Measurements from ENCODE around the gene HTR2A.

HTR2A gene

DNA sequence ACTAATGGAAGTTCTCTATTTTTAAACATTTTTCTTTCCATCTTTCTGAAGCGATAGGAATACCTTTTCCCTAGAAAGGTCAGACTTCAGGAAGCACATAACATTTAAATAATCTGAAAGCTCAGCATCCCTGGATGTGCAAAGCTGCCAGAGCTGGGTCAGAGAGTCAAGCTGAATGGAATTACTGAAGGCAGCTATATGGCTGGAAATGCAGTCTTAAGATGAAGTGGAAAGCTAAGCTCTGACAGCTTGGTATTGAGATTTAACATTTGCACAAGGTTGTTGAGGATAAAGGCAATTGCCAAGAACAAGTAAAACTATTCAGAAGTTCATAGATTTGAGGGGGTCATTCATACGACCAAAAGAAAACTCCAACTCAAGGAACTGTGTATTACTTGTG lies 28.8 kb downstream of the HTR2A start:
- no peak for DNase-seq (ENCODE audit: low read depth)

DNA sequence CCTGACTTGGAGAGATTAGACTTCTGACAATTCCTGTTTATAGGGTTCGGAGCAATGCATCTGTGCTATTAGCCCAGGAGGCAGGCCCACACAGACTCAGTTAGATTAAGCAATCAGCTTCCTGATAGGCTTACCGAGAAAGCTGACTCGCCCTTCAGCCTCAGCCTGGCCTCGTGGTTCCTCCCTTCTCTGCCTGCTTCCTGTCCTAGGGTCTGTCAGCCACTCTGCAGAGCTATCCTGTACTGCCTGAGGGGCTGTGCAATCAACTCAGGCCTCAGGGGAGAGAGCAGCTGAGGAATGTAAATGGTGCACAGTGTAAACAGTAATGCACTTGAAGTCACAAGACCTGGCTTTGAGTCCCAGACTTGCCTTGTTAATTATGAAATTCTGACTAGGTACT lies 30.7 kb downstream of the HTR2A start:
- no peak for DNase-seq (ENCODE audit: low read depth)

DNA sequence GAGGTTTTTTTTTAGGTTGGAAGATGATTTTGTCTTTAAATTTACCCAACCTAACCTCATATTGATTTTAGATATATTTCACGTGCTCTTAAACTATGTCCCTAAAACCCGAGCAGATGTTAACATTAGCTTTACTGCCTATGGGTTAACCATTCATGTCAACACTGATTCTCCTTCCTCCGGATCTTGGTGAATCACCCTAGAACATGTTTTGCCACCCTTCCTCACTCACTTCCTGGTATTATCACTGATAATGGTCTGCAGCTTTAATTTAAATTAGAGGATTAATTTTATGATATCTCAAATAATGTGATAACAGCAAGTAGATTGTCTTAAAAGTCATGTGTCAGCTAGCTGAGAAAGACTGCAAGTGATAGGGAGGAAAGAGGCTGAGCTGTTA lies 31.9 kb downstream of the HTR2A start:
- DNase-seq (ENCODE audit: low read depth): no peak

DNA sequence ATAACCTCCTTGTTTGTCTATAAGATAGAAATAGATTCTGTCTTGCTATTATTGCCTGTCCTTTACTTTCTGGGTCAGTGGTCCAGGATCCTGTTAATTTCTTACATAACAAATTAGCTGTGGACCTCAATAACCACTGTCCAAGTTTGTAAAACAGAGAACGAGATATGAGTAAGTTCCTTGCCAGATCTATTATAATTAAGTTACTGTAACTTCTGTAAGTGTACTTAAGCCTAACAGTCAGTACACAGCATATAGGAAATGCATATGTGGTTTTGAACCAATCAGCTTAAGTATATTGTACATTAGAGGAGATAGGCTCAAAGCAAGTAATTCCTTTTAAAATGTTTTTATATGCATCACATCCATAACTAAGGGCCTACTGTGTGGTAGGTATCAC lies 34.9 kb downstream of the HTR2A start:
- no peak for DNase-seq (ENCODE audit: low read depth)

DNA sequence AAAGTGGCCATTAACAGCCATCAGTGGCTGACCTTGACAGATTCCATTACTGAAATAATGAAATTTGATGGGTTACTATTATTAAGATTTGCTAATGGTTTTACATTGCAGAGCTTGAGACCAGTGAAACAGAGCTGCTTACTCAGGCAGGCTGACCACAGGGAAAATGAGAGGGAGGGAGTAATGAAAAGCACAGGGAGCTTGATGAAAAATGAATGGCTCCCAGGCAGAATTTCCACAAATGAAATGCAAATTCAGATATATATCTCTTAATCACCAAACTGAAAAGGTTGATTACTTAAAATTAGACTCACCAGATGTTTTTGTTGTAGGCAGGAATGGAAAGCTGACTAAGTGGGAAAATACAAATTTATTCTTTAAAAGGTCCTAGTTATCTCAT lies 36.1 kb downstream of the HTR2A start:
- no peak for DNase-seq (ENCODE audit: low read depth)

DNA sequence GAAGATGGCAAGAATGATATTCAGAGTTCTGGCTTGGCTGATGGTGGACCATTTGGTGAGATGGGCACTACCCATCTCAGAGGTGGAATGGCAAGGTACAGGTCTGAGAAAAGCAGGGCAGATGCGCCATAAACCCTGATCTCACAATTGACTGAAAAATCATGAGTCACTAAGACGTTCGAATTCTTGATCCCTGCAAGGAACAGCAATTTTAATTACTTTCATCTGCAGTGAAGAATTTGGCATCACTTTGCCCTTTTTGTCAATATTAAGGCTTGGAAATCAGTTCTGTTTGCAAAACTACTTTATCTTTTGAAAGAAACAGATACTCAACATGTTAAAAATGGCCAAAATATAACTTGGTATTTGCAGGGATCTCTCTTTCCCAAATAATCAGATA lies 38.1 kb downstream of the HTR2A start:
- no peak for DNase-seq (ENCODE audit: low read depth)

DNA sequence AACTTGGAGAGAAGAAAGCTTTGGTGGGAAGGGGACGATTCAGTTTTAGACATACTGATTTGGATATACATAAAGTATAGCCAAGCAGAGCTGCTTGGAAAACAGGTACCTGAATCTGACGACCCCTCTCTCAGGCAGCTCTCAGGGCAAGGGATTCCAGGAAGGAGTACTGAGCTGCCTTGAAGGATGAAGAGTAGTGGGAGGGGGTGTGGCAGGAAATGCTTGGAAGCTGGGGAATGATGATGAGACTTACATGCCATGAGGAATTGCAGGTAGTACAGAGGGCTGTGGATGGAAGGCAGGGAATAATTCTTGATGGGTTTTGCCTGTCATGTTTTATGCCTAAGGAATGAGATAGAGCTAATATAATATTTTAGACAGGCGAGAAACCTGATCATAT lies 38.7 kb downstream of the HTR2A start:
- DNase-seq (ENCODE audit: low read depth): no peak

DNA sequence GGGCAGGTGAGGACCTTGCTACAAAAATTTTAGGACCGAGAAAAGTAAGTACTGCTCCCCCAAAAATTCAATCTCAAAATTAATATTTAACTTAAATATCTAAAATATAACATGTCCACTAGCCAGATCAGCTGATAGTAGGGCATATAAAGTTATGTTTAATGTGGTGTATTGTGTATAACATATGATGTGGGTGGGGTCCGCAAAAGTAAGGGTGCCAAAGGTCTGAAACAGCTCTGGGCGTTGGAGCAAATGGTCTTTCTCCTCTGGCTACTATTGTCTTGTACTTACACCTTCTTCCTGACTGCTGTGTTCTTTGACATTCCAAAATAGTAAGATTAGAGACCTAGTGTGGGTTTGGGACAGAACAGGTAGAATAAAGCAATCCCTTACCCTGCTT lies 41.2 kb downstream of the HTR2A start:
- no peak for DNase-seq (ENCODE audit: low read depth)

DNA sequence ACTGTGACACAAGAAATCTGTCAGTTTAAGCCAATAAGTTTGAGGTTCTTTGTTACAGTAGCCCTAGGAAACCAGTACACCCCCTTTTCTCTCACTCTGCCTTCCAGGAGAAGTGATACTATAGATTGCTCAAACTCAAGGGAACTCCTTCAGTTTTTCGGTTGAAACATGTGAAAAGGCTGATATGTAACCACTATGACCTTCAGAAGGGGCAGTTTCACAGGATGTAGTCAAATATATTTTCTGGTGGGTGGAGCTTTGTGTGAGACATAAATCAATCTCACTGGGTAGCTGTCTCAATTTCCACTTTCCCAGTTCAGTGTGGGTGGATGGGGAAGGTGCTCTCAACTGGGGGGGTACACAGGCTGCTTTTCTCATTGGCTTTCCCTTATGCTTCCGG lies 41.7 kb downstream of the HTR2A start:
- no peak for DNase-seq (ENCODE audit: low read depth)

DNA sequence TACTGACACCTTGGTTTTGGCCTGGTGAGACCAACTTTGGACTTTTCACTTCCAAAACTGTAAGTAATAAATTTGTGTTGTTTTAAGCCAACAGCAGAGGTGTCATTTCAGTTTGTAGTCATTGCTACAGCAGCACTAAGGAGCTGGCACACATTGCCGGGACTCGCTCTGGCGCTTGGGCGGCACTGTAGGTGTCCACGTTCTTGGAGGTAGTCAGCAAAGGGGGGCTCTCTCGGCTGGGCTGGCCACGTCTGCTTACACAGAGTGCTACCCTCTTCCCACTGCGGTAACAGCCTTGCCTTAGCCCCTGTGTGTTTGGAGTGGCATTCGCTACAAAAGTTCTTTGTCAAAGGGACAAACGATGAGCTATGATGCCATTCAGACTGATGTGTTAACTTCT lies 44.7 kb downstream of the HTR2A start:
- no peak for DNase-seq (ENCODE audit: low read depth)

DNA sequence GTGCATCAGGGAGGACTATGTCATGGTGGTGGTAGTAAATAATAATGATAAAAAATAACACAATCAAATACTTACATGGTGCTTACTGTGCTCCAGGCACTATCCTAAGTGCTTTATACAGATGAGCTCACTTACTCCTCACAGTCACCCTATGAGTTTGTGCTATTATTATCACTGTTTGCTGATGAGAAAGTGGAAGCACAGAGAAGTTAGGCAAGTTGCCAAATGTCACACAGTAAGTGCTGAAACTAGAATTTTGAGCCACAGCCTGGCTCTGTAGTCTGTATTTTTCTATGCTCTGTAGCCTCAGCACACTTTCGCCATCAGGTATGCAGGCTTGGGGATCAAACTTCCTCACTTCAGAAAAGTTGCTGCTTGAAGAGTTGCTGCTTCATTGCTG lies 46.6 kb downstream of the HTR2A start:
- DNase-seq (ENCODE audit: low read depth): no peak

DNA sequence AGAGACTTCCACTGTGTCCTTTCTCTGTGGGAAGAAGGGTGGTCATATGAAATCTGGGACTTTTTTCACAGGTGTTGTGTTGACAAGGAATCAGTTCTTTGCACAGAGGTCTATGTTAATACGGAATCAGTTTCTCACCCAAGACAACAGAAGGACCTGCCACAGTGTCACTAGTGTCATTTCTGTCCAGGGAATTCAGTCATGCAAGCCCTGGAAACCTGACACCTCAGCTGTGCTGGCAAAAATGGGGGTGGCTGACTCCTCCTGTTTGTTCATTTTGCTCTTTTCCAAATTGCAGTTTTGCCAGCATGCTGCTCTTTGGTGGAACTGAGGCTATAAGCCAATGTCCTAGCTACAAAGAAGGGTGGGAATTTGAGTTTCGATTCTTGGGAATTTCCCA lies 50.1 kb downstream of the HTR2A start:
- DNase-seq (ENCODE audit: low read depth): no peak

DNA sequence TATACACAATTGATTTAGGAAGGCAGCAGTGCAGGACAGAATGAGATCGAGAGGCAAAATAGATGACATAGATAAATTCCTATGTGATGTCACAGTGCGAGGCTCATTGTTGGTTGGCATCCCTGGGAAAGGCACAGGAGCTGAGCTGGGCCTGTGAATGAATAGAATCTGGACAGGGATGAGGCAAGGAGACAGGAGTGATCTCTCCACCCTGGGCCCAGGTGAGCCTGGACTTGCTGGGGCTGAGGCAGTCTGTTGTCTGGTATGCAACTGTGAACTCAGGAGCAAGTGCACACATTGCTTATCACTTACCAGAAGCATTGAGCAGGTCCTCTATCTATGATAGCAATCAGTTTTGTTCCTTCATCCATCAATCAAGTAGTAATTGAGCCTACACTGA lies 51.7 kb downstream of the HTR2A start:
- DNase-seq (ENCODE audit: low read depth): no peak

DNA sequence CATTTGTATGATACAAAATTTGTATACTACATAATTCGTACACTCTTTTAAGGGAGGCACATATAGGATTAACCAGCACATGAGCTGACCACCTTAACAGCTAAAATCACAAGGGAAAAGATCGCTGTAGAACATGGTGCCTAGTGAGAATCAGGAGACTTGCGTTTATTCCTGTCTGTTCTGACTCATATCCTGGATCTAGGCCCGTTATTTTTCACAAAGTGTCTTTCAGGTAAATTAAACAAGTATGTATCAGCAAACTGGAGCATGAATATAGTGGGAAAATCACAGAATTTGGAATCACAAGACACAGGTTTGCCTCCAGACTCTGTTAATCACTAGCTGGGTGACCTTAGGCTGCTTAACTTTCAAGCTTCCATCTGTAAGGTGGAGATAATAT lies 52.4 kb downstream of the HTR2A start:
- DNase-seq (ENCODE audit: low read depth): no peak

DNA sequence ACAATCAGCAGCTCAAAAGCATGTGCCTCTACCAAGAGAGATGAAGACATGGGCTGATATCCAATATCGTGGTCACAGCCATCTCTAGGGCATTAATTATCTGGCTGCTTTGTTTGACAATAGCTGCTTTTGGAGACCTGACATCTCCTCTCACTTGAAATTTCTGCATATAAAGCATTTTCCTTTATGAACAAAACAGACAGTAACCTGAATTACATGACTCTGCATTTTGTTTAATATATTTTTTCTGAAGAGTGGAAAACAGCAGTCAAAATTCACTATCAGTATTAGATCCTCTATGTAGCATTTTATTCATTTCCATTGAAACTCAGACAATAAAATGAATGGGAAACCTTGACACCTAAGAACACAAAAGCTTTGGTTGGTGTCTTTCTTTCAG lies 57.5 kb downstream of the HTR2A start:
- DNase-seq (ENCODE audit: low read depth): no peak

DNA sequence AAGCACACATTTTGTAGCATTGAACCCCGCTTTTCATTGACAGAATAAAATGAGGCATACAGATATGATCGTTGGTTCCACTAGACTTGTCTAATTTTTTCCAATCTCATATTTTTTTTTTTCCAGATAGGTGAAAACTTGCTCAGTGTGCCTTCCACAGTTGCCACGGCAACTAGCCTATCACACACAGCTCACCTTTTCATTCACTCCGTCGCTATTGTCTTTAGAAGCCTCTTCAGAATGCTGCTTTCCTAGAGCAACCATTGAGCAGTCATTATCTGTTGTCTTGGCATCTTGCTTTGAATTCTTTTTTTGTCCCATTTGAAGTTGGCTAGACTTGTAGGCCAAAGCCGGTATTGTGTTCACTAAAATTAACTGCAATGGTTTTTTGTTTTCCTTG lies 62.2 kb downstream of the HTR2A start:
- no peak for DNase-seq (ENCODE audit: low read depth)

DNA sequence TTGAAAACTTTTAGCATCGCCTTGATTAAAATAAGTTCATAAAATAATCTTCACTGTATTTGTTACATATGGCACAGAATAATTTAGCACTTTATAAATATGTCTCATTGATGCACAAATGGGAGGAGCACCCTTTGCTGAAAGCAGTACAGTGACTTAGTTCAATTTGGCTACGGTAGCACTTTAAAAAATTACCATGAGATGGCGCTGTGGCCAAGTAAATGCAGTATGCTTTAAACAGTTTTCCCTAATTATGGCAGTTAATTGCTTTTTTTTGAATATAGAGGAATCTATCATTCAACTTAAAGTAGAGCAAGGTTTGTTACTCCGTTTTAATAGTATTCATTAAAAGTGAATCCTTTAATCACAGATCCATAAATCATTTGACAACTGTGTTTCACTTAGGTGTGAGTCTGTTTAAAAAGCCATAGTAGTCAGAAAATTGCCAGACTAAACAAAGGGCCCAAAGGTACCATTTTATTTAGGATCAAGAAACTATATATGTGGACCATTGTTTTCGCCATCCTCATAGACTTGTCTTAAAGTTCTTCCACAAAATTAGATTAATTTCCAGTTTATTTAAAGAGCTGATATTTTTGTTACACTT lies 65.2 kb downstream of the HTR2A start:
- DNase-seq (ENCODE audit: low read depth): no peak

DNA sequence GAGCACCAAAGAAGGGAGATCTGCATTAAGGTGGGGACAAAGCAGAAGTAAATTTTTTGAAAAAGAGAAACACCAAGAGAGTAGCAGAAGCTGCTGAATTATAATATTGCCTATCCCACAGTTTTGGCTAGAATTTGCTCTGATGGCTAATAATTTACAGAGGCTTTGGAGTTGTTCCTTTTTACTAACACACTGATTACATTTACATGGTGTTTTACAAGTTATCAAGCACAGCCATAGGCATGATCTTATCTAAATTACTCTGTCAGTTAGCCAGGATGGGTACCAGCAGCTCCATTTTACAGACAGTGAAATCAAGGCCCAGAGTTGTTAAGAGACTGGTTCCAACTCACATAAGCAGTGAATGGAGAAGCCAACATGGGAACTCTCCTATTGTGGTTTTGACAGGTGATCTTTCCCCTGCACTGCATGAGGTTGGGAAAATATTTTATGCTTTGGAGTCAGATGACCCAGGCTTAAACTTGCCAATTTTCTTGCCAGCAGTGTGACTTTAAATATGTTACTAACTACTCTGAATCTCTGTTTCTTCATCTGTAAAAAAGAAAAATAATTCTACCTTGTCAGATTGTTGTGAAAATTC lies 66.3 kb downstream of the HTR2A start:
- DNase-seq (ENCODE audit: low read depth): no peak

DNA sequence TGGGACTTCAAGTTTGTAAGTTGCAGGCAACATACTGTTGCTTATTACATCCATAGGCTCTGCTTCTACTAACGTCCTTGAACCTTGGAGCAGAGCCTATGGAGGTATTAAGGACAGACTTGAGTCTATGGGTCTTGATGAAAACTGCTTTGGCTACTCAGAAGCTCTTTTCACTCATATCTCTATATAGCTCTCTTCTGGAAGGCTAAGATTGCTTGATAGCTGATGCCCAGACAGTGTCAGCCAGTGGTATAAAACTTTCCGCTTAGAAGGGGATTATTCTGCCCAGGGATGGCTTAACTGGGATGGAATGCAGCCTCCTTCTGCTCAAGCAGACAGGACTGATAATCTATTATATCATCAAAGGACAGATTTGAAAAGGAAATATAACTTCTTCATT lies 74.3 kb downstream of the HTR2A start:
- no peak for DNase-seq (ENCODE audit: low read depth)

DNA sequence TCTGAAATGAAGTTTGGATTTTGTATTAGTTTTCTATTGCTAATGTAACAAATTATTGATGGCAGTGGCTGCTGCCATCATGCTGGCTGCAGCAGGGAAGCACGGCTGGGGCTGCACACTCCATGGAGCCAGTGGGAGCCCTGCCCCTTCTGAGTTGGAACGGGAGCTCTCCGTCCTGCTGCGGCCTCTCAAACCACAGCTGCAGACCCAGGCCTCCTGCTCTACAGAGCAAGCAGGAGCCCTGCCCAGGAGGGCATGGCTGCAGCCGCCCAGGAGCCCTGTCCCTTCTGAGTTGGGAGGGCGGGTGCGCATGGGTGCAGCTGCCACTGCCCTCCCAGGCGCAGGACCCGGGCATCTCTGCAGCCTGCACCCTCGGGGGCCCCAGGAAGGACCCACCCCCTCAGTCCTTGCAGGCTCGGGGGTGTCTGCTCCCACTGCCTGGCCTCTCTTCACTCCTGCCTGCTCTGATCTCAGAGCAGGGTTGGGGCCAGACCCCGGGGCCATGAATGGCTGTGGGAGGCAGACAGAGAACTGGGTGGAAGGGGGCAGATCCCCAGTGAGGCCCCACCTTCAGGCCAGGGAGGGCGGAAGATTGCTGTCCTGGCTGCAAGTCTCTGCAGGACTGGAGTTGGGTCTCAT lies 78.9 kb downstream of the HTR2A start:
- DNase-seq (ENCODE audit: low read depth): no peak

DNA sequence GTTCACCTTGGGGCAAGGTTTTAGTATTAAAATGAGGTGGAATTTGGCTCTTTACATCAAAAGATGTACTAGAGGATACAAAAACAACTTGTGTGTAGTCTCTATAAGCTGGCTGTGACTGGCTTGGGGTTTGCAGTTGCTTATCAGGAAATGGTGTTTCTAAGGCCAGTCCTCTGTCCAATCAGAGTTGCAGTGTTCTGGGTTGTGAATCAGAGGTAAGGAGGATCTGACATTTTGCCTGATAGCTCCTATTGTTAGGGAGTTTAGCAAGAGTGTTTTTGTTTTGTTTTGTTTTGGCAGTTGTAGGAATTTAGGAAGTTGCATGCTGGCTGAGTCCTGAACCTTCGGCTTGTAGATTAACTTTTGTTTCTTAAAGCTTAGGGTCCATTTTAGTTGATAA lies 79.8 kb downstream of the HTR2A start:
- DNase-seq (ENCODE audit: low read depth): no peak

DNA sequence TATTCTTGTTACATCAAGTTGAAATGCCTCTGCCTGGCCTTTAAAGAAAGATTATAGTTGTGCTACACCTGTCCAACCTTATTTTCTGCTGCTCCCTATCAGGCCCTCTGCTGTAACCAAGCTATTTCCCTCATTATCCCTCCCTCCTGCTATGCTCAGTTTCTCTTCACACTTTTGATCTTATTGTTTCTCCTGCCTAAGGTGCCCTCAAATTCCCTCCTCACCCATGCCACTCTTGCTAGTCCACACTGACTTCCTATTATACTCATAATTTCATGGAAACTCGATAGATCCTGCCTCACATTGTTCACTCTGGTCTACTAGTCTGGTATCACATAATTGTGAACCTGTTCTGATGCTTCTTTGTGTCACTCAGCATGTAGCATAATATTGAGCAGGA lies 80.5 kb downstream of the HTR2A start:
- DNase-seq (ENCODE audit: low read depth): no peak

DNA sequence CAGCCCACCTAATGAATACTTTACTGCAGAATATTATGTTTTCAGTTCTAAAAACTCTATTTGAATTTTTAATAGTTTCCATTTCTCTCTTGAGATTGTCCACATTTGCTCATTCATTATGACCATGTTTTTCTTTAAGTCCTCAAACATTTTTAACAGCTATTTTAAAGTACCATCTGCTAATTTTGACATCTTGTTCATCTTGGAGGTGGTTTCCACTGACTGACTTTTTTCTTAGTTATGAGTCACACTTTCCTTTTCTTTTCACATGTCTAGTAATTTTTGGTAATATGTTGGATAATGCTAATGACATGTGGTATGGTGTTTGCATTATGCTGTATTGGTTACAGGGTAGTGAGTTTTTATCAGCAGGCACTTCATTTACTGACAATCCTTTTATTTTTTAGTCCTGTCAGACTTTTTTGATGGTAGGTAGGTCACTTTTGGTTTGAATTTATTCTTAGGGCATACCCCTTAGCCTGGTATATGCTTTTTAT lies 84.5 kb downstream of the HTR2A start:
- DNase-seq (ENCODE audit: low read depth): no peak

DNA sequence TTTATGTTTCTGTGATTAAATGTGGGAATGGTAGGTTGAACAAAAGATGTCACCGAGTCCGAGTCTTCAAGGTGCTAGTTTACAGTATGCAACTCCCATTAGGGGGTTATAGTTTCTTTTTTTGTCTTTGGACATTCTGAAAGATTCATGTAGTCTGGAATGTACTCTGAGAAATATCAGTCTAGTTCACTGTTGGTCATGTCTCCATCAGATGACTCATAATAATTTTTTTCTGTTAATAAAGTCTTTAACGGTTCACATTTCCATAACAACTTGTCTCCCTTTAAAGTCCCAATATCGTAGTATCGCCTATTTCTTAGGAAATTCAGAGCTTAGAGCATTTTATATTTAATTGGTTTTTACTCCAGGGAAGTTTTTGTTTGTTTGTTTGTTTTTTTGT lies 86.4 kb downstream of the HTR2A start:
- DNase-seq (ENCODE audit: low read depth): no peak

Measured in activated gamma-delta T cell treated with anti-CD3 and anti-CD28 coated beads, Interleukin-2, amount 50 U/mL, for 16 hours (primary cell).